GM19023 (cell line): ENCODE measurements around the gene MPRIP.
"Not testable (repeated sequence)": the region's sequence is repeated elsewhere in the genome, so short reads cannot be mapped to it uniquely, and the experiment has no call there.

ENCODE experiments used
- ATAC-seq: cut with Tn5 transposase; IDR thresholded peaks from one replicate; pipeline ENCODE4 v1.9.1; 2021; ENCODE audit warnings: mild to moderate bottlenecking, moderate library complexity; ENCODE audit not compliant: unreplicated experiment

Gene MPRIP

GRCh38 chr17:17042384-17042736 lies at the start of gene MPRIP:
Gene MPRIP (plus strand): TSS chr17:17042457. CDS start chr17:17042849, 392 bp downstream.
- peak; percentile 6 for ATAC-seq

GRCh38 chr17:16994631-16995030 lies 47.6 kb upstream of the MPRIP start:
- ATAC-seq: no peak

GRCh38 chr17:16995930-16996329 lies 46.3 kb upstream of the MPRIP start:
- ATAC-seq: no peak

GRCh38 chr17:16996726-16997125 lies 45.5 kb upstream of the MPRIP start:
- not testable (repeated sequence) for ATAC-seq

- ATAC-seq: peak; percentile 91
These were observed 44.5 kb upstream of the MPRIP start for GRCh38 chr17:16997514-16998429.

- no peak for ATAC-seq
These were observed 42.2 kb upstream of the MPRIP start for GRCh38 chr17:16999931-17000625.

GRCh38 chr17:17001076-17001777 lies 41.0 kb upstream of the MPRIP start:
- no peak for ATAC-seq

GRCh38 chr17:17001874-17002520 lies 40.3 kb upstream of the MPRIP start:
- ATAC-seq: peak; percentile 58

GRCh38 chr17:17002731-17003715 lies 39.2 kb upstream of the MPRIP start:
- ATAC-seq: not testable (repeated sequence)

- ATAC-seq: no peak
These were observed 37.8 kb upstream of the MPRIP start for GRCh38 chr17:17004251-17004996.

GRCh38 chr17:17004997-17005614 lies 37.2 kb upstream of the MPRIP start:
- ATAC-seq: not testable (repeated sequence)

GRCh38 chr17:17007891-17008290 lies 34.4 kb upstream of the MPRIP start:
- ATAC-seq: not testable (repeated sequence)

- ATAC-seq: not testable (repeated sequence)
These were observed 33.4 kb upstream of the MPRIP start for GRCh38 chr17:17008621-17009397.

- ATAC-seq: not testable (repeated sequence)
These were observed 32.3 kb upstream of the MPRIP start for GRCh38 chr17:17009972-17010371.

- not testable (repeated sequence) for ATAC-seq
These were observed 31.7 kb upstream of the MPRIP start for GRCh38 chr17:17010545-17011034.

- not testable (repeated sequence) for ATAC-seq
These were observed 31.0 kb upstream of the MPRIP start for GRCh38 chr17:17011043-17011907.
